ENCODE measurements around the gene KAT2B.
"Not testable (repeated sequence)": the region's sequence is repeated elsewhere in the genome, so short reads cannot be mapped to it uniquely, and the experiment has no call there.

Gene KAT2B

GRCh38 chr3:20012164-20012563 lies 28.1 kb upstream of the KAT2B start, which contains the start of gene PP2D1:
Gene PP2D1 (minus strand): TSS chr3:20012264. CDS start chr3:20012072, 192 bp downstream.
- H3K4me3 ChIP-seq (ENCODE audit: control insufficient read depth, low read depth, low read length) = no peak within 1 kb of the TSS
- no peak for DNase-seq (ENCODE audit: low read depth)
- TF ChIP-seq CTCF (IDR thresholded peaks at IDR 0.05; ENCODE audit: control insufficient read depth, insufficient read depth, low read depth, low read length, missing control alignments) = no peak

GRCh38 chr3:20013396-20013795 lies 26.9 kb upstream of the KAT2B start:
- no peak for TF ChIP-seq CTCF (IDR thresholded peaks at IDR 0.05; ENCODE audit: control insufficient read depth, insufficient read depth, low read depth, low read length, missing control alignments)
- no peak for DNase-seq (ENCODE audit: low read depth)
- H3K4me3 ChIP-seq (ENCODE audit: control insufficient read depth, low read depth, low read length) = no peak overlapping the region

- no peak for TF ChIP-seq CTCF (IDR thresholded peaks at IDR 0.05; ENCODE audit: control insufficient read depth, insufficient read depth, low read depth, low read length, missing control alignments)
- no peak for DNase-seq (ENCODE audit: low read depth)
- H3K4me3 ChIP-seq (ENCODE audit: control insufficient read depth, low read depth, low read length) = no peak overlapping the region
Observed at GRCh38 chr3:20015525-20015924, 24.7 kb upstream of the KAT2B start.

- not testable (repeated sequence) for H3K4me3 ChIP-seq (ENCODE audit: control insufficient read depth, low read depth, low read length)
Observed at GRCh38 chr3:20016076-20016475, 24.2 kb upstream of the KAT2B start.

GRCh38 chr3:20022954-20023622 lies 17.2 kb upstream of the KAT2B start:
- no peak for DNase-seq (ENCODE audit: low read depth)
- no peak overlapping the region for H3K4me3 ChIP-seq (ENCODE audit: control insufficient read depth, low read depth, low read length)
- no peak for TF ChIP-seq CTCF (IDR thresholded peaks at IDR 0.05; ENCODE audit: control insufficient read depth, insufficient read depth, low read depth, low read length, missing control alignments)

More at GRCh38 chr3:20016076-20016475, 24.2 kb upstream of the KAT2B start:
- not testable (repeated sequence) for DNase-seq (ENCODE audit: low read depth)

GRCh38 chr3:20023623-20024405 lies 16.4 kb upstream of the KAT2B start:
- no peak overlapping the region for H3K4me3 ChIP-seq (ENCODE audit: control insufficient read depth, low read depth, low read length)
- no peak for DNase-seq (ENCODE audit: low read depth)
- TF ChIP-seq CTCF (IDR thresholded peaks at IDR 0.05; ENCODE audit: control insufficient read depth, insufficient read depth, low read depth, low read length, missing control alignments) = no peak

GRCh38 chr3:20027136-20027535 lies 13.1 kb upstream of the KAT2B start:
- TF ChIP-seq CTCF (IDR thresholded peaks at IDR 0.05; ENCODE audit: control insufficient read depth, insufficient read depth, low read depth, low read length, missing control alignments) = no peak
- H3K4me3 ChIP-seq (ENCODE audit: control insufficient read depth, low read depth, low read length) = no peak overlapping the region
- DNase-seq (ENCODE audit: low read depth) = no peak

Measured in AG09309 (cell line).